Stimulated activated CD4-positive, alpha-beta T cell treated with anti-CD3 and anti-CD28 coated beads, Interleukin-1b, Interleukin-23, amount 100 ng/mL, for 24 hours (primary cell): ENCODE measurements around the gene SNRPA.

Experiments
- DNase-seq, 4 experiments: peaks; one replicate each; pipeline ENCODE4 v3.0.0-alpha.2; 2020; ENCODE audit warnings: low read depth in 4 of 4, low spot score in 1 of 4

SNRPA gene

GRCh38 chr19:40750874-40751537, at the start of gene SNRPA:
TSS of gene SNRPA (plus strand) at chr19:40751203. CDS start at chr19:40751409, 206 bp downstream.
- peak; percentile 85 to 96 (median 92) for DNase-seq

- no peak for DNase-seq
Measured at GRCh38 chr19:40701758-40702157, 49.2 kb upstream of the SNRPA start.

- DNase-seq: no peak
Measured at GRCh38 chr19:40702337-40703012, 48.5 kb upstream of the SNRPA start.

GRCh38 chr19:40703029-40703755, 47.8 kb upstream of the SNRPA start:
- no peak for DNase-seq

GRCh38 chr19:40704491-40705361, 46.3 kb upstream of the SNRPA start:
- DNase-seq: no peak

- DNase-seq: no peak
Measured at GRCh38 chr19:40705362-40705651, 45.7 kb upstream of the SNRPA start.

GRCh38 chr19:40705950-40706619, 44.9 kb upstream of the SNRPA start:
- DNase-seq: no peak

GRCh38 chr19:40707615-40708014, 43.4 kb upstream of the SNRPA start:
- DNase-seq: no peak

GRCh38 chr19:40709817-40710216, 41.2 kb upstream of the SNRPA start:
- no peak for DNase-seq

GRCh38 chr19:40713939-40714338, 37.1 kb upstream of the SNRPA start:
- DNase-seq: no peak

GRCh38 chr19:40714441-40715299, 36.3 kb upstream of the SNRPA start:
- DNase-seq: peak; percentile 74 to 90 (median 86)

- peak in 3 of 4 experiments; percentile 45 to 69 (median 51) for DNase-seq
Measured at GRCh38 chr19:40716031-40716481, 34.9 kb upstream of the SNRPA start.

- DNase-seq: peak; percentile 99 to 100 (median 100)
Measured at GRCh38 chr19:40716482-40717324, 34.3 kb upstream of the SNRPA start, which contains the start of the genes COQ8B and ITPKC. TSS of gene COQ8B (minus strand) at chr19:40716886. CDS start at chr19:40714632, 2,254 bp downstream. TSS of gene ITPKC (plus strand) at chr19:40717112. CDS start at chr19:40717136, 24 bp downstream.

GRCh38 chr19:40717325-40717879, 33.6 kb upstream of the SNRPA start:
- no peak for DNase-seq

GRCh38 chr19:40717880-40718773, 32.9 kb upstream of the SNRPA start:
- DNase-seq: no peak

- no peak for DNase-seq
Measured at GRCh38 chr19:40718774-40719391, 32.1 kb upstream of the SNRPA start.

GRCh38 chr19:40719414-40719894, 31.5 kb upstream of the SNRPA start:
- DNase-seq: no peak
